T-cell (primary cell): ENCODE data around the gene CDH8. TPM values are rescaled to one million over a fixed set of nuclear protein-coding genes. Genes with fewer than 3 reads are reported as not detected.
A peak's percentile ranks its signal among the peaks of the same experiment; 100 is the strongest.

Source experiments
- ATAC-seq, 4 experiments: fragments of 200-7000 bp in 3 of 4; fragments of 150-1000 bp in 1 of 4; cut with Tn5 transposase; replicated peaks in 1 of 4; 1 replicate in 3 of 4; 2 replicates in 1 of 4; pipeline ENCODE4 v1.10.0; 2021; ENCODE audit warnings: moderate library complexity in 3 of 4, mild to moderate bottlenecking in 2 of 4, moderate number of reproducible peaks in 1 of 4
- CTCF ChIA-PET, 2 donors: fragments of 300-600 bp; sonication (Branson Sonifier 250); formaldehyde crosslinking; loops; one replicate each; lab custom pipeline; 2022; ENCODE audit warnings: antibody characterized with exemption in 2 of 2; lab: Charles Lee
- POLR2A ChIA-PET, 2 donors: fragments of 300-600 bp; sonication (Branson Sonifier 250); formaldehyde crosslinking; loops; one replicate each; lab custom pipeline; 2022; ENCODE audit warnings: antibody characterized with exemption in 2 of 2; lab: Charles Lee
- DNase-seq, 35 experiments: peaks; one replicate each; pipeline versions ENCODE4 v3.0.0 to v3.0.0-alpha.2; 2013 to 2023
- H3K27ac ChIP-seq: one replicate; pipeline ENCODE4 v1.5.1; 2013; ENCODE audit warnings: low read length
- H3K27me3 ChIP-seq, 2 experiments: replicated peaks in 1 of 2; 1 replicate in 1 of 2; 2 replicates in 1 of 2; pipeline versions ENCODE4 v1.6.1 to v1.7.0; 2013; ENCODE audit warnings: low read length in 1 of 2, mixed read lengths in 1 of 2; ENCODE audit not compliant: control insufficient read depth in 2 of 2, insufficient read depth in 2 of 2; ENCODE audit errors: extremely low read depth in 1 of 2
- H3K36me3 ChIP-seq, 2 donors: 1 replicate in 1 of 2; 2 replicates in 1 of 2; pipeline versions ENCODE4 v1.6.1 to v1.7.0; 2013; ENCODE audit warnings: low read length in 1 of 2; ENCODE audit not compliant: control insufficient read depth in 2 of 2, insufficient read depth in 1 of 2; ENCODE audit errors: extremely low read depth in 1 of 2
- H3K4me1 ChIP-seq, 2 experiments: 1 replicate in 1 of 2; 2 replicates in 1 of 2; pipeline versions ENCODE4 v1.6.1 to v1.7.0; 2013; ENCODE audit warnings: low read length in 2 of 2, mixed read lengths in 1 of 2; ENCODE audit not compliant: insufficient read depth in 2 of 2, control insufficient read depth in 1 of 2; ENCODE audit errors: extremely low read depth in 1 of 2
- H3K4me3 ChIP-seq, 2 donors: 1 replicate in 1 of 2; 2 replicates in 1 of 2; pipeline versions ENCODE4 v1.5.1 to v1.7.0; 2013; ENCODE audit warnings: mild to moderate bottlenecking in 2 of 2, low read length in 1 of 2, moderate library complexity in 1 of 2; ENCODE audit not compliant: control insufficient read depth in 1 of 2; ENCODE audit errors: extremely low read depth in 1 of 2
- H3K9me3 ChIP-seq: 2 replicates; pipeline ENCODE4 v1.7.0; 2013
- H3K27ac Mint-ChIP-seq, 2 donors: one replicate each; pipeline ENCODE4 v1.8.0; 2020 to 2021; ENCODE audit warnings: mild to moderate bottlenecking in 2 of 2, mixed read lengths in 2 of 2
- H3K27me3 Mint-ChIP-seq, 2 donors: one replicate each; pipeline ENCODE4 v1.8.0; 2021 to 2022; ENCODE audit warnings: mixed read lengths in 2 of 2
- H3K36me3 Mint-ChIP-seq: one replicate; pipeline ENCODE4 v1.8.0; 2021; ENCODE audit warnings: mixed read lengths
- H3K4me1 Mint-ChIP-seq, 3 donors: one replicate each; pipeline ENCODE4 v1.8.0; 2020 to 2022; ENCODE audit warnings: mixed read lengths in 3 of 3, mild to moderate bottlenecking in 1 of 3
- H3K4me3 Mint-ChIP-seq, 3 donors: one replicate each; pipeline ENCODE4 v1.8.0; 2020 to 2022; ENCODE audit warnings: mild to moderate bottlenecking in 3 of 3, mixed read lengths in 3 of 3, moderate library complexity in 3 of 3
- H3K9me3 Mint-ChIP-seq, 3 donors: one replicate each; pipeline ENCODE4 v1.8.0; 2020 to 2022; ENCODE audit warnings: mixed read lengths in 3 of 3
- WGBS: methylation state at CpG from one replicate; pipeline ENCODE4 v1.1.5; 2013; ENCODE audit warnings: missing lambda C conversion rate; ENCODE audit not compliant: insufficient coverage; 5-methylcytosine and 5-hydroxymethylcytosine counted together
- total RNA-seq, 35 experiments: library from RNA in 6 of 35; stranded (reverse) in 6 of 35; fragments of 120-200 nt in 1 of 35; gene quantifications; one replicate each; pipeline versions ENCODE4 v1.2.1 to v1.2.4 and lab custom pipeline; 2013 to 2026

Gene CDH8
- total RNA-seq, 5 donors from 2014 or later (not counting 1 experiment from before 2014, with no cell fraction given): 0.39 to 1.0 TPM; not detected in 3

GRCh38 chr16:61780161-61780560, 256.1 kb downstream of the CDH8 start:
- Mint-ChIP-seq H3K9me3 (peaks cover 8 to 34% (median 29%) of the 10 kb centered on the region in 3 donors), H3K4me3 (no peak overlapping the region), H3K4me1 (no peaks in the 10 kb centered on the region), H3K36me3 (no peaks in the 10 kb centered on the region), H3K27ac (no peak overlapping the region), H3K27me3 (no peaks in the 10 kb centered on the region)
- Histone ChIP-seq H3K27me3 (no peaks in the 10 kb centered on the region), H3K4me3 (no peak overlapping the region), H3K36me3 (no peaks in the 10 kb centered on the region), H3K27ac (no peak overlapping the region), H3K9me3 (peaks cover 2% of the 10 kb centered on the region), H3K4me1 (no peaks in the 10 kb centered on the region)
- no peak for ATAC-seq
- ChIA-PET POLR2A (no interaction called here), CTCF (no interaction called here)
- no peak for DNase-seq
- WGBS: no CpG with 5 or more reads among the region's 1 CpG

GRCh38 chr16:61770301-61770700, 265.9 kb downstream of the CDH8 start:
- Mint-ChIP-seq H3K4me3 (no peak overlapping the region), H3K4me1 (no peaks in the 10 kb centered on the region), H3K27ac (no peak overlapping the region), H3K27me3 (no peaks in the 10 kb centered on the region), H3K9me3 (peaks cover 6 to 37% (median 29%) of the 10 kb centered on the region in 3 donors), H3K36me3 (no peaks in the 10 kb centered on the region)
- ATAC-seq: no peak
- Histone ChIP-seq H3K27me3 (no peaks in the 10 kb centered on the region), H3K27ac (no peak overlapping the region), H3K9me3 (peaks cover 10% of the 10 kb centered on the region), H3K4me1 (no peaks in the 10 kb centered on the region), H3K36me3 (no peaks in the 10 kb centered on the region), H3K4me3 (no peak overlapping the region)
- CTCF ChIA-PET: no interaction called here
- no CpG with 5 or more reads among the region's 1 CpG for WGBS
- POLR2A ChIA-PET: no interaction called here
- no peak for DNase-seq

DNA sequence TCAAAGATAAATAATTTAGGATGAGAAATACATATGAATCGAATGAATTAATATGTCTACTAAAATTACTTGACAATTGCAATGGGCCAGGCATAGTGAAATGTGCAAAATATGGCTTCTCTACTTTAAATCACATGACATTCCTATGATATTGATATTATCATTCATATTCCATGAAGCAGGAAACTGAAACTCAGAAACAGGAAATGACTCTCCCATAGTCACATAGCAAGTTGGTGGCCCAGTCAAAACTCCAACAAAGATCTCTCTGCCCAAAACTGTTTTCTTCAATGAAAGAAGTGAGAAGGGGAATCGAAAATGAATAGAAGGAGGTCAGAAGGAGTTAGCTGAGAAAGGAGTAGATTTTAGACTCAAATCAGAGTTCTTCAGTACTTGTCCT, 272.2 kb downstream of the CDH8 start:
- Mint-ChIP-seq H3K27ac (no peak overlapping the region), H3K4me1 (no peaks in the 10 kb centered on the region), H3K9me3 (peaks cover 4 to 40% (median 20%) of the 10 kb centered on the region in 3 donors), H3K36me3 (no peaks in the 10 kb centered on the region), H3K4me3 (no peak overlapping the region), H3K27me3 (no peaks in the 10 kb centered on the region)
- CTCF ChIA-PET: no interaction called here
- Histone ChIP-seq H3K9me3 (peaks cover 5% of the 10 kb centered on the region), H3K4me3 (no peak overlapping the region), H3K27me3 (no peaks in the 10 kb centered on the region), H3K4me1 (no peaks in the 10 kb centered on the region), H3K36me3 (no peaks in the 10 kb centered on the region), H3K27ac (no peak overlapping the region)
- POLR2A ChIA-PET: no interaction called here
- no CpG with 5 or more reads among the region's 2 CpGs for WGBS
- ATAC-seq (no peak), DNase-seq (no peak)

- ATAC-seq (no peak), DNase-seq (no peak)
- H3K27ac Mint-ChIP-seq: no peak overlapping the region
- H3K36me3 Mint-ChIP-seq: no peaks in the 10 kb centered on the region
- Histone ChIP-seq H3K4me3 (no peak overlapping the region), H3K27ac (no peak overlapping the region), H3K4me1 (no peaks in the 10 kb centered on the region), H3K36me3 (no peaks in the 10 kb centered on the region), H3K9me3 (peaks cover 5% of the 10 kb centered on the region), H3K27me3 (no peaks in the 10 kb centered on the region)
- H3K4me3 Mint-ChIP-seq: no peak overlapping the region
- POLR2A ChIA-PET: no interaction called here
- H3K4me1 Mint-ChIP-seq: no peaks in the 10 kb centered on the region
- H3K9me3 Mint-ChIP-seq: peaks cover 8 to 36% (median 24%) of the 10 kb centered on the region in 3 donors
- CTCF ChIA-PET: no interaction called here
- H3K27me3 Mint-ChIP-seq: no peaks in the 10 kb centered on the region
- WGBS: 63% methylated on average over 3 of the region's 3 CpGs
Observed at GRCh38 chr16:61763013-61763412, 273.2 kb downstream of the CDH8 start.

GRCh38 chr16:61730997-61731396, 305.2 kb downstream of the CDH8 start:
- ATAC-seq: no peak
- Histone ChIP-seq H3K4me3 (no peak overlapping the region), H3K4me1 (no peaks in the 10 kb centered on the region), H3K27ac (no peak overlapping the region), H3K27me3 (no peaks in the 10 kb centered on the region), H3K36me3 (no peaks in the 10 kb centered on the region), H3K9me3 (no peaks in the 10 kb centered on the region)
- ChIA-PET CTCF (no interaction called here), POLR2A (no interaction called here)
- Mint-ChIP-seq H3K4me3 (no peak overlapping the region), H3K4me1 (no peaks in the 10 kb centered on the region), H3K36me3 (no peaks in the 10 kb centered on the region), H3K27ac (no peak overlapping the region), H3K27me3 (no peaks in the 10 kb centered on the region), H3K9me3 (peaks cover 28 to 55% (median 38%) of the 10 kb centered on the region in 3 donors)
- DNase-seq: no peak
- WGBS: 100% methylated on average over 1 of the region's 1 CpG

DNA sequence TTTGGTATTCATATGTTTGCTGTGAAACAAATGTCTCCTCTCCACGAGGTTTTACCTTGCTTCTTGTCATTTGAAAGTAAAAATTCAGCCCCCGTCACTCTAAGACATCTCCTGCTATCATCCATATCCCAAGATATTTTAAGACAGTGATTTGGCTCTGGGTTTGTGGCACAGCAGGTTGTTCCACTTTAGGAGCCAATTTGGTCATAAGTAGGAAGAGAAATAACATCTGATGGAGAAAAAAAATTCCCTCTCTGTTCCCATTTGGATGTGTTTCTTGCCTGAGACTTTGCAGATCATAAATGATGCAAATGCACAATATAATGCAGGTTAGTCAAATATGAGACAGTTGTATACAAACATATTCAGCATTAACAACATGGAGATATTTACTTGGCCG, 309.5 kb downstream of the CDH8 start:
- Mint-ChIP-seq H3K27me3 (no peaks in the 10 kb centered on the region), H3K4me1 (no peaks in the 10 kb centered on the region), H3K36me3 (no peaks in the 10 kb centered on the region), H3K27ac (no peak overlapping the region), H3K9me3 (peaks cover 4 to 42% (median 28%) of the 10 kb centered on the region in 3 donors), H3K4me3 (no peak overlapping the region)
- DNase-seq (no peak), ATAC-seq (no peak)
- Histone ChIP-seq H3K4me1 (no peaks in the 10 kb centered on the region), H3K27me3 (no peaks in the 10 kb centered on the region), H3K4me3 (no peak overlapping the region), H3K9me3 (no peaks in the 10 kb centered on the region), H3K36me3 (no peaks in the 10 kb centered on the region), H3K27ac (no peak overlapping the region)
- CTCF ChIA-PET: no interaction called here
- POLR2A ChIA-PET: no interaction called here
- WGBS: no CpG with 5 or more reads among the region's 3 CpGs

DNA sequence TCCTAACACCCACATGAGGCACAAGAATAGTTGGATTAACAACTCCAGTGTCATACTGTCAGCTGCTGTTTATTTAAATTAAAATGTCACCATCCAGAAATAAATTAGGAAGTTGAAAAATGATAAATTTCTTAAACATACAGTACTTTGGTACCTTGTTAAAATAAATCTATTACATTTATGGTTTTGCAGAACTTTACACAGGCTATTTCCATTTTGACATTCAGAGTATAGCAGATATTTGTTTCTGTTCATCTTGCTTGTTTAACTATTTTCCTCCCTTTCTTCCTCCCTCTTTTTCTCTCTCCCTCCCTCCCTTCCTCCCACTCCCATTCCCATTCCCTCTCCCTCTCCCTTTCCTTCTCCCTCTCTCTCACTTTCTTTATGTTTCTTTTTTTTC, 310.1 kb downstream of the CDH8 start:
- Histone ChIP-seq H3K27ac (no peak overlapping the region), H3K9me3 (no peaks in the 10 kb centered on the region), H3K27me3 (no peaks in the 10 kb centered on the region), H3K4me1 (no peaks in the 10 kb centered on the region), H3K4me3 (no peak overlapping the region), H3K36me3 (no peaks in the 10 kb centered on the region)
- peak overlapping the region in 1 of 2 donors; percentile 5 for H3K27ac Mint-ChIP-seq
- DNase-seq (no peak), ATAC-seq (no peak)
- ChIA-PET POLR2A (no interaction called here), CTCF (no interaction called here)
- H3K4me3 Mint-ChIP-seq: no peak overlapping the region
- H3K4me1 Mint-ChIP-seq: no peaks in the 10 kb centered on the region
- peaks cover 3 to 37% (median 29%) of the 10 kb centered on the region in 3 donors for H3K9me3 Mint-ChIP-seq
- H3K27me3 Mint-ChIP-seq: no peaks in the 10 kb centered on the region
- no peaks in the 10 kb centered on the region for H3K36me3 Mint-ChIP-seq
